GM12878 (cell line): Measurements from ENCODE around the gene ZNF385A. TPM values are rescaled to one million over a fixed set of nuclear protein-coding genes. Genes with fewer than 3 reads are reported as not detected.

Experiments used
- EP300 ChIP-seq, 2 experiments: fragments of 150-350 bp in 1 of 2; IDR thresholded peaks; 2 replicates each; pipeline ENCODE4 v1.6.1; 2011 to 2012; ENCODE audit warnings: low read depth in 2 of 2, low read length in 2 of 2, borderline replicate concordance in 1 of 2, improper control_type of control experiment in 1 of 2, inconsistent platforms in 1 of 2; ENCODE audit not compliant: control insufficient read depth in 1 of 2
- GATAD2B ChIP-seq: fragments of 450-650 bp; conservative IDR thresholded peaks from 2 replicates; pipeline ENCODE4 v1.6.1; 2017; ENCODE audit warnings: low read depth, mild to moderate bottlenecking, moderate library complexity
- HDGF ChIP-seq: fragments of 450-650 bp; IDR thresholded peaks from 2 replicates; pipeline ENCODE4 v1.6.1; 2016; ENCODE audit warnings: antibody characterized with exemption
- IRF4 ChIP-seq: IDR thresholded peaks from 2 replicates; pipeline ENCODE4 v1.6.1; 2011; ENCODE audit warnings: low read depth, low read length
- JUND ChIP-seq: IDR thresholded peaks from 2 replicates; pipeline ENCODE4 v1.6.1; 2012; ENCODE audit warnings: low read depth, mild to moderate bottlenecking, low read length, improper control_type of control experiment, moderate library complexity
- MTA3 ChIP-seq: IDR thresholded peaks from 2 replicates; pipeline ENCODE4 v1.6.1; 2012; ENCODE audit warnings: low read length, inconsistent platforms, borderline replicate concordance
- PAX8 ChIP-seq: fragments of 450-650 bp; IDR thresholded peaks from 2 replicates; pipeline ENCODE4 v1.6.1; 2017; ENCODE audit warnings: mild to moderate bottlenecking, moderate library complexity
- POLR2AphosphoS5 ChIP-seq: IDR thresholded peaks from 2 replicates; pipeline ENCODE4 v1.6.1; 2011; ENCODE audit warnings: mild to moderate bottlenecking, low read length, inconsistent platforms
- SP1 ChIP-seq: IDR thresholded peaks from one replicate; pipeline ENCODE4 v1.6.1; 2011; ENCODE audit warnings: low read depth, low read length
- SPI1 ChIP-seq: IDR thresholded peaks from 2 replicates; pipeline ENCODE4 v1.6.1; 2011; ENCODE audit warnings: low read depth, mild to moderate bottlenecking, low read length, moderate library complexity, borderline replicate concordance; ENCODE audit not compliant: insufficient read depth
- polyA plus RNA-seq, 11 experiments: library from polyadenylated mRNA; depleted of rRNA in 4 of 11; unstranded in 6 of 11; stranded (reverse) in 5 of 11; fragments of >200 nt; fragmentation: Nextera tagmentation in 4 of 11; fragmentation: Illumina TruSeq in 1 of 11; extraction: Ambion mirVana in 4 of 11; extraction: Trizol in 1 of 11; gene quantifications; 1 replicate in 1 of 11; 2 replicates in 10 of 11; pipeline versions ENCODE4 v1.2.1 to v1.2.3, GENCODE V29; 2011 to 2016; ENCODE audit warnings: inconsistent platforms in 2 of 11, missing spikeins in 2 of 11, low read depth in 1 of 11
- total RNA-seq, 4 experiments: library from RNA; depleted of rRNA in 3 of 4; stranded (reverse); fragments of >200 nt in 3 of 4; fragmentation: Illumina TruSeq in 1 of 4; extraction: Trizol in 1 of 4; gene quantifications; 2 replicates each; pipeline versions ENCODE4 v1.2.1 to v1.2.3, GENCODE V29; 2013 to 2021
- TF ChIP-seq, protein P1 (sequence below): IDR thresholded peaks from 2 replicates; pipeline ENCODE4 v1.6.1; 2012; ENCODE audit warnings: mild to moderate bottlenecking, low read depth, low read length
- TF ChIP-seq, protein P2 (sequence below): fragments of 450-650 bp; formaldehyde crosslinking; IDR thresholded peaks from 2 replicates; pipeline ENCODE4 v1.4.0; 2020; ENCODE audit warnings: mild to moderate bottlenecking, moderate library complexity

Gene ZNF385A
- total and polyA plus RNA-seq, 10 of the 15 experiments (the other 5 are each of a cell fraction or from before 2014, with no cell fraction given) = 0.26 to 26.1 (median 4.9) TPM

DNA sequence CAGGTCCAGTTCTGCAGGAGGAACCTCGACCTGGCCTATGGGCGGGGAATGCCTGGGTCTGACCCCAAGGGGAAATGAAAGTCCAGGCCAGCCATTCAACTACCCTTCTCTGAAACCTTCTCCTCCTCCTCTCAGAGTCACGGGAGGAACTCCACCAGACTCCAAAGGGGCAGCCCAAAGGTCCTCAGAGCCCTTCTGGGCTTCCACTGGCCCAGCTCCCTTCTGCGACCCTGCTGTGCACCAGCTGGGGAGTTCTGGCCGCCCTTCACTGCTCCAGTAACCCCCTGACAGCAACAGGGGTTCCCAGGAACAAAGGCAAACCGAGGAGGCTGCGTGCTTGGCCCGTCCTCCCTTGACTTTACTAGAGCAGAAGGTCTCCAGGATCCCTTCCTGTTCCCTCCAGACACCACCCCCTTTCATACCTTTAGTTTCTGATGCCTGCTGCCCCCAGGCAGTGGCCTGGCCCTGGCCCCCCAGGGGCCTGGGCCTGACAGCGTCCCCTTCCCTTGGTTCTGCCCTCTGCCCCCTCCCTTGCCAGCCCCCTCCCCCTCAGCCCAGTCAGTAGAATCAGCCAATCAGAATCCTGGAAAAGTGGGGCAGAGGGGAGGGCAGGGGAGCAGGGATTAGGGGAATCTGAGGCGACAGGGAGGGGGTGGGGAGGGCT, 850 bp upstream of the ZNF385A start (continued):
- peak; percentile 47; the same call in 1 of the 2 replicates for TF ChIP-seq POLR2AphosphoS5
- TF ChIP-seq SP1 = no peak
- peak; percentile 50; the same call in 1 of the 2 replicates for TF ChIP-seq IRF4
- 0 out of 4 replicates have a peak, but pooled peaks of 1 of the 2 experiments have one; percentile 12 for TF ChIP-seq EP300 (IDR thresholded peaks at IDR 0.05; ENCODE audit: borderline replicate concordance in 1 of 2, control insufficient read depth in 1 of 2, low read depth in 2 of 2, low read length in 2 of 2)
- TF ChIP-seq JUND = no peak
- TF ChIP-seq, protein P1, sequence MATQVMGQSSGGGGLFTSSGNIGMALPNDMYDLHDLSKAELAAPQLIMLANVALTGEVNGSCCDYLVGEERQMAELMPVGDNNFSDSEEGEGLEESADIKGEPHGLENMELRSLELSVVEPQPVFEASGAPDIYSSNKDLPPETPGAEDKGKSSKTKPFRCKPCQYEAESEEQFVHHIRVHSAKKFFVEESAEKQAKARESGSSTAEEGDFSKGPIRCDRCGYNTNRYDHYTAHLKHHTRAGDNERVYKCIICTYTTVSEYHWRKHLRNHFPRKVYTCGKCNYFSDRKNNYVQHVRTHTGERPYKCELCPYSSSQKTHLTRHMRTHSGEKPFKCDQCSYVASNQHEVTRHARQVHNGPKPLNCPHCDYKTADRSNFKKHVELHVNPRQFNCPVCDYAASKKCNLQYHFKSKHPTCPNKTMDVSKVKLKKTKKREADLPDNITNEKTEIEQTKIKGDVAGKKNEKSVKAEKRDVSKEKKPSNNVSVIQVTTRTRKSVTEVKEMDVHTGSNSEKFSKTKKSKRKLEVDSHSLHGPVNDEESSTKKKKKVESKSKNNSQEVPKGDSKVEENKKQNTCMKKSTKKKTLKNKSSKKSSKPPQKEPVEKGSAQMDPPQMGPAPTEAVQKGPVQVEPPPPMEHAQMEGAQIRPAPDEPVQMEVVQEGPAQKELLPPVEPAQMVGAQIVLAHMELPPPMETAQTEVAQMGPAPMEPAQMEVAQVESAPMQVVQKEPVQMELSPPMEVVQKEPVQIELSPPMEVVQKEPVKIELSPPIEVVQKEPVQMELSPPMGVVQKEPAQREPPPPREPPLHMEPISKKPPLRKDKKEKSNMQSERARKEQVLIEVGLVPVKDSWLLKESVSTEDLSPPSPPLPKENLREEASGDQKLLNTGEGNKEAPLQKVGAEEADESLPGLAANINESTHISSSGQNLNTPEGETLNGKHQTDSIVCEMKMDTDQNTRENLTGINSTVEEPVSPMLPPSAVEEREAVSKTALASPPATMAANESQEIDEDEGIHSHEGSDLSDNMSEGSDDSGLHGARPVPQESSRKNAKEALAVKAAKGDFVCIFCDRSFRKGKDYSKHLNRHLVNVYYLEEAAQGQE = no peak
- TF ChIP-seq, protein P2, sequence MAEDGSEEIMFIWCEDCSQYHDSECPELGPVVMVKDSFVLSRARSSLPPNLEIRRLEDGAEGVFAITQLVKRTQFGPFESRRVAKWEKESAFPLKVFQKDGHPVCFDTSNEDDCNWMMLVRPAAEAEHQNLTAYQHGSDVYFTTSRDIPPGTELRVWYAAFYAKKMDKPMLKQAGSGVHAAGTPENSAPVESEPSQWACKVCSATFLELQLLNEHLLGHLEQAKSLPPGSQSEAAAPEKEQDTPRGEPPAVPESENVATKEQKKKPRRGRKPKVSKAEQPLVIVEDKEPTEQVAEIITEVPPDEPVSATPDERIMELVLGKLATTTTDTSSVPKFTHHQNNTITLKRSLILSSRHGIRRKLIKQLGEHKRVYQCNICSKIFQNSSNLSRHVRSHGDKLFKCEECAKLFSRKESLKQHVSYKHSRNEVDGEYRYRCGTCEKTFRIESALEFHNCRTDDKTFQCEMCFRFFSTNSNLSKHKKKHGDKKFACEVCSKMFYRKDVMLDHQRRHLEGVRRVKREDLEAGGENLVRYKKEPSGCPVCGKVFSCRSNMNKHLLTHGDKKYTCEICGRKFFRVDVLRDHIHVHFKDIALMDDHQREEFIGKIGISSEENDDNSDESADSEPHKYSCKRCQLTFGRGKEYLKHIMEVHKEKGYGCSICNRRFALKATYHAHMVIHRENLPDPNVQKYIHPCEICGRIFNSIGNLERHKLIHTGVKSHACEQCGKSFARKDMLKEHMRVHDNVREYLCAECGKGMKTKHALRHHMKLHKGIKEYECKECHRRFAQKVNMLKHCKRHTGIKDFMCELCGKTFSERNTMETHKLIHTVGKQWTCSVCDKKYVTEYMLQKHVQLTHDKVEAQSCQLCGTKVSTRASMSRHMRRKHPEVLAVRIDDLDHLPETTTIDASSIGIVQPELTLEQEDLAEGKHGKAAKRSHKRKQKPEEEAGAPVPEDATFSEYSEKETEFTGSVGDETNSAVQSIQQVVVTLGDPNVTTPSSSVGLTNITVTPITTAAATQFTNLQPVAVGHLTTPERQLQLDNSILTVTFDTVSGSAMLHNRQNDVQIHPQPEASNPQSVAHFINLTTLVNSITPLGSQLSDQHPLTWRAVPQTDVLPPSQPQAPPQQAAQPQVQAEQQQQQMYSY = no peak
- TF ChIP-seq PAX8 = no peak
- 0 out of 2 replicates have a peak, but pooled peaks have one; percentile 17 for TF ChIP-seq GATAD2B
- TF ChIP-seq HDGF = no peak
- TF ChIP-seq MTA3 = no peak
- TF ChIP-seq SPI1 = peak; percentile 89
